C4-2B (cell line): Measurements from ENCODE around the gene MTFR1L.

Source experiments
- CTCF ChIP-seq: fragments of 450-650 bp; conservative IDR thresholded peaks from 2 replicates; pipeline ENCODE4 v1.5.1; 2017; ENCODE audit warnings: mild to moderate bottlenecking
- ZFX ChIP-seq: fragments of 450-650 bp; IDR thresholded peaks from 2 replicates; pipeline ENCODE4 v1.6.1; 2017

GRCh38 chr1:25881266-25881665 lies 61.5 kb downstream of the MTFR1L start:
- TF ChIP-seq CTCF = no peak
- TF ChIP-seq ZFX = no peak
